Nephron progenitor cell (in vitro differentiated cells): ENCODE results near the gene YY1.

Source experiments
- DNase-seq: peaks from one replicate; pipeline ENCODE4 v3.0.0; 2021
- H3K27ac Mint-ChIP-seq: 2 replicates; pipeline ENCODE4 v1.8.0; 2021; ENCODE audit warnings: mild to moderate bottlenecking, moderate library complexity, mixed read lengths
- H3K27me3 Mint-ChIP-seq: 2 replicates; pipeline ENCODE4 v1.8.0; 2021; ENCODE audit warnings: mild to moderate bottlenecking, low read depth, mixed read lengths; ENCODE audit not compliant: poor library complexity
- H3K36me3 Mint-ChIP-seq: 2 replicates; pipeline ENCODE4 v1.8.0; 2021; ENCODE audit warnings: low read depth, mixed read lengths
- H3K4me1 Mint-ChIP-seq: 2 replicates; pipeline ENCODE4 v1.8.0; 2021; ENCODE audit warnings: mixed read lengths
- H3K4me3 Mint-ChIP-seq: 2 replicates; pipeline ENCODE4 v1.8.0; 2021; ENCODE audit warnings: mild to moderate bottlenecking, moderate library complexity, mixed read lengths
- H3K9me3 Mint-ChIP-seq: 2 replicates; pipeline ENCODE4 v1.8.0; 2021; ENCODE audit warnings: mild to moderate bottlenecking, moderate library complexity, mixed read lengths
- TF ChIP-seq, protein P1 (sequence below): fragments of 200-600 bp; sonication (generic); IDR thresholded peaks from 2 replicates; pipeline ENCODE4 v1.5.0; 2021; ENCODE audit warnings: antibody characterized with exemption

Gene YY1

DNA sequence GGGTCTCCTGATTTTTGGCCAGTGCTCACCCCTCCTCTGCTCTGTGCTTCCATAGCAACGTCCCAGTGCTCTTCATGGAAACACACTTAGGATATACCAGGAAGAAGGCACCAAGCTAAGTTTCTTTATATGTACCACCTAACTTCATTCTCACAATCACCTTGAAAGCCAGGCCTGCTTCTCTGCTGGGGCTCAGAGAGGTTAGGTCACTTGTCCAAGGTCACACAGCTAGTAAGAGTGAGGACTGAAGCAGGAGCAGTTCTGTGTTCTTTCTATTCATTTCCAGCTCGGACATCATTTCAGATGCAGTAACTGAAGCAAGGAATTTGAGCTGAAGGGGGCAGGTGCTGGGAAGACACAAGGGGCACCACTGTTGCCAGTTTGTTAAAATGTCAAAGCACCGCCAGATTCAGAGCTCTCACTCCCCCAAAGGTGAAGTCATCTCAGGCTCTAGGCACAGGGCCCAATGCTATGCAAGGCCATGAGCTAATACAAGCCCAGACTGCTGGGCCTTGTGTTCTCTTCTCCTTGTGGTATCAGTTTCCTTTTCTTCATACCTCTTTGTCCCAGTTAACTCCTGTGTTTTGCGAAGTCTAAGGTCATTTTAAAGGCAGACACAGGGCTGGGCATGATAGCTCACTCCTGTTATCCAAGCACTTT, 19.7 kb upstream of the YY1 start:
- no peak for DNase-seq
- no peak overlapping the region for H3K4me3 Mint-ChIP-seq
- TF ChIP-seq, protein P1, sequence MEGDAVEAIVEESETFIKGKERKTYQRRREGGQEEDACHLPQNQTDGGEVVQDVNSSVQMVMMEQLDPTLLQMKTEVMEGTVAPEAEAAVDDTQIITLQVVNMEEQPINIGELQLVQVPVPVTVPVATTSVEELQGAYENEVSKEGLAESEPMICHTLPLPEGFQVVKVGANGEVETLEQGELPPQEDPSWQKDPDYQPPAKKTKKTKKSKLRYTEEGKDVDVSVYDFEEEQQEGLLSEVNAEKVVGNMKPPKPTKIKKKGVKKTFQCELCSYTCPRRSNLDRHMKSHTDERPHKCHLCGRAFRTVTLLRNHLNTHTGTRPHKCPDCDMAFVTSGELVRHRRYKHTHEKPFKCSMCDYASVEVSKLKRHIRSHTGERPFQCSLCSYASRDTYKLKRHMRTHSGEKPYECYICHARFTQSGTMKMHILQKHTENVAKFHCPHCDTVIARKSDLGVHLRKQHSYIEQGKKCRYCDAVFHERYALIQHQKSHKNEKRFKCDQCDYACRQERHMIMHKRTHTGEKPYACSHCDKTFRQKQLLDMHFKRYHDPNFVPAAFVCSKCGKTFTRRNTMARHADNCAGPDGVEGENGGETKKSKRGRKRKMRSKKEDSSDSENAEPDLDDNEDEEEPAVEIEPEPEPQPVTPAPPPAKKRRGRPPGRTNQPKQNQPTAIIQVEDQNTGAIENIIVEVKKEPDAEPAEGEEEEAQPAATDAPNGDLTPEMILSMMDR: no peak
- peak overlapping the region; percentile 57 for H3K27ac Mint-ChIP-seq
- no peaks in the 10 kb centered on the region for H3K36me3 Mint-ChIP-seq
- H3K9me3 Mint-ChIP-seq: no peaks in the 10 kb centered on the region
- no peaks in the 10 kb centered on the region for H3K27me3 Mint-ChIP-seq
- peaks cover 36% of the 10 kb centered on the region for H3K4me1 Mint-ChIP-seq

GRCh38 chr14:100221533-100222223, 17.3 kb upstream of the YY1 start:
- H3K9me3 Mint-ChIP-seq: no peaks in the 10 kb centered on the region
- no peak overlapping the region for H3K4me3 Mint-ChIP-seq
- TF ChIP-seq, protein P1: no peak
- H3K27me3 Mint-ChIP-seq: no peaks in the 10 kb centered on the region
- H3K27ac Mint-ChIP-seq: no peak overlapping the region
- peak; percentile 48 for DNase-seq
- peaks cover 5% of the 10 kb centered on the region for H3K36me3 Mint-ChIP-seq
- peaks cover 21% of the 10 kb centered on the region for H3K4me1 Mint-ChIP-seq

DNA sequence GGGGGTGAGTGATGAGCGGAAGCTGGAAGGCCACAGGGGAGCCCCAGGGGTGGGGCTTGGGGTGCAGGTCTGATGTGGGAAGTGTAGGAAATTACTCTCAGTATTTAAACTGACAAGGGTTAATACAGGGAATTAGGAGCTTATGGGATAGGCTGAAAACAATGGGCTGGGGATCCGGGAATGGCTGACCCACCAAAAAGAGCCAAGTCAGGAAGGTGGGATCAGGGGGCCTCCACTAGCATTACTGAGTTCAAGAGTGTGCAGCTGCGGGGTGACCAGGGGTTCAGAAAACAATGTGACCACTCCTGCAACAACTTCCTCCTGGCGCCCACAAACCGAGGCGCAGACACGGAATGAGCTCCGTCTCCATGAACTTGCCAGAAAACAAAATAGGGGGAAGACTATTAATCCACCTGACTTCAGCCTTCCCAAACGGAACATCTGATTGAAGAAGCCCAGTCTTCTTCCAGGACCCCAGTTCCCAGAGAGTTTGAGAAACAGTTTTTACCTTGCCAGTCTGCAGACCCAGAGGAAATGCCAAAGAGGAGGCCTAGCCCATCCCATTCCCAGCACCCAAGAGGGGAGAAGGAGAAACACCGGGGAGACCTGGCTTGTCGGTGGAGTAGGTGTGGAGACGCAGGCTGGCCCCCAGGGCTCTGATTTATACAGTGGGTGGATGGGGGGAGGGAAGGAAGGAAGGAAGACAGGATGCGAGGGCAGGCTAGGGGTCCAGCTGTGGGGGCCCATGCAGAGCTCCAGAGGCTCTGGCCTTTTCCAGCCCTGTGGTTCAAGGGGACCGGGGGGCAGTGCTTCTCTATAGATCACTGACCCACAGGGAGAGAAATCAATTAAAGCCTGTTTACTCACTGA, 16.5 kb upstream of the YY1 start:
- Mint-ChIP-seq H3K9me3 (no peaks in the 10 kb centered on the region), H3K27ac (no peak overlapping the region), H3K4me1 (peaks cover 20% of the 10 kb centered on the region), H3K27me3 (no peaks in the 10 kb centered on the region), H3K4me3 (no peak overlapping the region), H3K36me3 (peaks cover 5% of the 10 kb centered on the region)
- TF ChIP-seq, protein P1: no peak
- DNase-seq: no peak

DNA sequence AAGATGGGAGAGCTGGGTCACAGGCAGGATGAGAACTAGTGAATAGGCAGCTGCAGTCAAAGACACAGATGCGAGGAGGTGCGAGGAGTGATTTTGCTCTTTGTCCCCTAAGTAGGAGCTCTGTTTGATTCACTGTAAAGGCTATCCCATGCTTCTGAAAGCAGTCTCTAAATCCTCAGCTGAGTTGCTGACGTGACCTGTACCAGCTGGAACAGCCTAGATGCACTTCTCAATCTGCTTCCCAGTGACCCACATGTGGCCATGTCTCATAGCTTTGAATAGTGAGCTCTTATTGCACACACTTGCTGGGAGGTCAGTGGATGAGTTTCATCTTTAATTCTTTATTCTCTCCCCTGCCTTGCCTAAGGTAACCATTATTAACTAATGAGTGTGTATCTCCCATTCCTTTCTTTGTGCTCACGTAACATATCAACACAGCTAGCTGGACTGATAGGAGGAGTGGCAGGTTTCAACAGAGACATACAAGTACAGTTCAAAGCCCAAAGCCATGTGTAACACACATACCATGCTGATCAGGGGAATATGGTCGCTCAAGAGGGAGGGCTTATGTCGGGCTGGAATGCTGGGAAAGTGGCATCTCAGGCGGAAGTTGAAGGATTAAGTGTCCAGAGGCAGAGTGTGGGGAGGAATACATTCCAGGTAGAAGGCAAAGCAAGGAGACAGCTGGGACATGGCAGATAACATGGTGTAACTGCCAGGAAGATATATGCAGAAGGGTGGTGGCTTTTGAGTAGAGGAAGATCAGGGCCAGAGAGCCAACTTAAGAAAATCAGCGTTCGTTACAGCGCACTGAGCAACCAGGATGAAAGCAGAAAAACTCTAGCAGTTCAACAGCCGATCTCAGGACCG, 15.4 kb upstream of the YY1 start:
- H3K36me3 Mint-ChIP-seq: peaks cover 5% of the 10 kb centered on the region
- H3K4me3 Mint-ChIP-seq: no peak overlapping the region
- no peak overlapping the region for H3K27ac Mint-ChIP-seq
- TF ChIP-seq, protein P1: no peak
- no peaks in the 10 kb centered on the region for H3K27me3 Mint-ChIP-seq
- H3K4me1 Mint-ChIP-seq: peaks cover 12% of the 10 kb centered on the region
- H3K9me3 Mint-ChIP-seq: no peaks in the 10 kb centered on the region
- DNase-seq: no peak

DNA sequence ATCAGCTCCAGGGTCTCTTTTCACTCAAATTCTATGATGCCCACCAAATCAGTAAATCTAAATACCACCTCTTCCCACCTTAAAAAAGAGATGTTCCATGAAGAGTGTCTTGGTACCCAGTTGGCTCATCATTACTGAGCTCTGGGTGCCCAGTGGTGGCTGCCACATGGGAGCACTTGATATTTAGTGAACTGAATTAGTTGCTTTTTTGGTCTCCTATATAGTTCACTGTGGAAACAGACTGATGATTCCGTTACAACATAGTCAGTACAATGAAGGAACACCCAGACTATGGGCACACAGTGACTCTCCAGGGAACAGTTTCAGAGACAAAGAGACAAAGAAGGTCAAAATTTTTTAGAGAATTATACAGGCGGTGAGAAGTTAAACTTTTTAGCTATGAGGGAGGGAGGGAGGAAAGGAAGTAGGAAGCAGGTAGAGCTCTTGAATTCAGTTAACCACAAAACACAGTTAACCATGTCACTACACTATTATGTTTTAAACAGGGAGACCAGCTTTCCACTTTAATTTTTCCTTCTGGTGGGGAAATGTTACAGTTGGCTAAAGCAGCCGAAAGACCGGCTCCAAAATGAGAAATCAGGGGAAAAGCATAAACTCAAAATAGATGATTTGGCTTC, 14.6 kb upstream of the YY1 start:
- Mint-ChIP-seq H3K4me3 (no peak overlapping the region), H3K4me1 (peaks cover 7% of the 10 kb centered on the region), H3K9me3 (no peaks in the 10 kb centered on the region), H3K27ac (no peak overlapping the region), H3K27me3 (no peaks in the 10 kb centered on the region), H3K36me3 (peaks cover 5% of the 10 kb centered on the region)
- DNase-seq: no peak
- TF ChIP-seq, protein P1: no peak
